Measurements from ENCODE around the gene MRRF.
A peak's percentile ranks its signal among the peaks of the same experiment; 100 is the strongest.

MRRF gene

DNA sequence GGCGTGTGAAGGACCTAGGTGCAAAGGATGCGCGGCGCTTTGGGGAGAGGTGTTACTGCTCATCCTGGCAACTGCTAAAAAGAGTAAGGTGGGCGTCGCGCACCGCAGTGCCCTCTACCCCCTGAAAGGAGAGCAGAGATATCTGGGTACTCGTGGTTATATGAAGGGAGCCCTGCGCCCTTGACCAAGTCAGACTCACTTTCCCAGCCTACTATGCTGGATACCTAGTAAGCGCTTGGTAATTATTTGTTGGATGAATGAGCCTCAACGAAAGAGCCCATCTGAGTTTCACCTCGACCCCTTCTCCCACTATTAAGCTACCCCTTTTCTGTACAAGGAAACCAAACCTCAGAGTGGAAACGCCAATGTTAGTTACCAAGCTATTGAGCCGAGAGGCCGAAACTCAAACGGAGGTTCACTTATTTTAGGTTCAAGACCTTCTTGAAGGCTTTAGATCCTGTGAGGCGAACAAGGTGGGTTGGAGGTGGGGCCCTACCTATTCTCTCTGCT is 44.0 kb upstream of the MRRF start:
- Histone ChIP-seq H3K4me1 (ENCODE audit: control insufficient read depth, insufficient read depth, low read length, poor library complexity, severe bottlenecking) (peaks cover 14% of the 10 kb centered on the region), H3K27ac (ENCODE audit: low read depth, low read length, severe bottlenecking) (no peak overlapping the region), H3K4me3 (ENCODE audit: extremely low read depth, insufficient read depth, low read length, poor library complexity, severe bottlenecking) (no peak overlapping the region), H3K36me3 (ENCODE audit: control insufficient read depth, insufficient read depth, low read length) (no peaks in the 10 kb centered on the region), H3K9me3 (ENCODE audit: control insufficient read depth, low read length) (no peaks in the 10 kb centered on the region)
- 5 to 7% methylated on average over 10 to 15 of the region's 18 CpGs for WGBS, 2 experiments (ENCODE audit: insufficient coverage in 2 of 2)

- Histone ChIP-seq H3K36me3 (ENCODE audit: control insufficient read depth, insufficient read depth, low read length) (no peaks in the 10 kb centered on the region), H3K4me3 (ENCODE audit: extremely low read depth, insufficient read depth, low read length, poor library complexity, severe bottlenecking) (no peak overlapping the region), H3K9me3 (ENCODE audit: control insufficient read depth, low read length) (no peaks in the 10 kb centered on the region), H3K27ac (ENCODE audit: low read depth, low read length, severe bottlenecking) (no peak overlapping the region), H3K4me1 (ENCODE audit: control insufficient read depth, insufficient read depth, low read length, poor library complexity, severe bottlenecking) (peaks cover 14% of the 10 kb centered on the region)
- WGBS, 2 experiments (ENCODE audit: insufficient coverage in 2 of 2), result 0 to 23% methylated on average over 6 to 9 of the region's 27 CpGs
These were observed 43.4 kb upstream of the MRRF start for GRCh38 chr9:122221183-122221811.

DNA sequence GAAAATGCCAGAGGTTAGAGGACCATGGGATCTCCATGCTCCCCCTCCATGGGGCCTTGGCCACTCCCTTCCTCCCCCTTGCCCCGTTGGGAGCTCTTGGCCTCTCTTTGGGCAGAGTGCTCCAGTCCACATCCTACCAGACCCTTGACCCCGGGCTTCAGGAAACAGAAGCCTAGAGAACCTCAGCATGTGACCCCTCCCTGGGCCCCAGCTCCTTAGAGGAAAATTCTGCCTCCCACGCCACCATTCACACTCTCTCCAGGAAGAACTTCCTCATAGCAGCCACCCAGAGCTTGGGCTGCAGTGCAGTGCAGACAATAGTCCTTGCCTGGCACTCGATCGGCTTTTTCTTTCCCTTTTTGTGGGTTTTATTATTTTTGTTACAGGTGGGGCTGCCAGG is 41.9 kb upstream of the MRRF start:
- peaks cover 14% of the 10 kb centered on the region for H3K4me1 ChIP-seq (ENCODE audit: control insufficient read depth, insufficient read depth, low read length, poor library complexity, severe bottlenecking)
- 27 to 31% methylated on average over 3 to 4 of the region's 5 CpGs for WGBS, 2 experiments (ENCODE audit: insufficient coverage in 2 of 2)
- H3K36me3 ChIP-seq (ENCODE audit: control insufficient read depth, insufficient read depth, low read length), result no peaks in the 10 kb centered on the region
- no peaks in the 10 kb centered on the region for H3K9me3 ChIP-seq (ENCODE audit: control insufficient read depth, low read length)
- H3K27ac ChIP-seq (ENCODE audit: low read depth, low read length, severe bottlenecking), result no peak overlapping the region
- no peak overlapping the region for H3K4me3 ChIP-seq (ENCODE audit: extremely low read depth, insufficient read depth, low read length, poor library complexity, severe bottlenecking)

DNA sequence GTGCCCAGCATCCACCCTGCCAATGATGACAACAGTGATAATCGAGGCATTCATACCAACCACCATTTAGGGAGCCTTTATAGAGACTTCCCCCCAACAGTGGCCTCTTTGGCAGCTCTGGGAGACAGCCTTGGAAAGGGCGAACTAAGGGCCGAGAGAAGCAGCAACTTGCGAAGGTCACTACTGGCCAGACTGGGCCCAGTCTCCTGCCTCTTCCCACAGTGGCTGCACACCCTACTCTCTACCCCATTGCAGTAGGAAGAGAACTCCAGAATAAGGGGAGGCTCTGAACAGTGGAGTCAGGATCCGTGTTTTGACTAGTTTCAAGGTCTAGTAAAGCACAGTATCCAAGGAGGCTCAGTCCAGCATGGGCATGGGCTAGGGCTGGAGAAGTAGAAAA is 41.2 kb upstream of the MRRF start:
- H3K27ac ChIP-seq (ENCODE audit: low read depth, low read length, severe bottlenecking), result no peak overlapping the region
- no peaks in the 10 kb centered on the region for H3K9me3 ChIP-seq (ENCODE audit: control insufficient read depth, low read length)
- H3K4me1 ChIP-seq (ENCODE audit: control insufficient read depth, insufficient read depth, low read length, poor library complexity, severe bottlenecking), result peaks cover 14% of the 10 kb centered on the region
- 79 to 82% methylated on average over 2 to 5 of the region's 5 CpGs for WGBS, 2 experiments (ENCODE audit: insufficient coverage in 2 of 2)
- H3K36me3 ChIP-seq (ENCODE audit: control insufficient read depth, insufficient read depth, low read length), result no peaks in the 10 kb centered on the region
- H3K4me3 ChIP-seq (ENCODE audit: extremely low read depth, insufficient read depth, low read length, poor library complexity, severe bottlenecking), result no peak overlapping the region

DNA sequence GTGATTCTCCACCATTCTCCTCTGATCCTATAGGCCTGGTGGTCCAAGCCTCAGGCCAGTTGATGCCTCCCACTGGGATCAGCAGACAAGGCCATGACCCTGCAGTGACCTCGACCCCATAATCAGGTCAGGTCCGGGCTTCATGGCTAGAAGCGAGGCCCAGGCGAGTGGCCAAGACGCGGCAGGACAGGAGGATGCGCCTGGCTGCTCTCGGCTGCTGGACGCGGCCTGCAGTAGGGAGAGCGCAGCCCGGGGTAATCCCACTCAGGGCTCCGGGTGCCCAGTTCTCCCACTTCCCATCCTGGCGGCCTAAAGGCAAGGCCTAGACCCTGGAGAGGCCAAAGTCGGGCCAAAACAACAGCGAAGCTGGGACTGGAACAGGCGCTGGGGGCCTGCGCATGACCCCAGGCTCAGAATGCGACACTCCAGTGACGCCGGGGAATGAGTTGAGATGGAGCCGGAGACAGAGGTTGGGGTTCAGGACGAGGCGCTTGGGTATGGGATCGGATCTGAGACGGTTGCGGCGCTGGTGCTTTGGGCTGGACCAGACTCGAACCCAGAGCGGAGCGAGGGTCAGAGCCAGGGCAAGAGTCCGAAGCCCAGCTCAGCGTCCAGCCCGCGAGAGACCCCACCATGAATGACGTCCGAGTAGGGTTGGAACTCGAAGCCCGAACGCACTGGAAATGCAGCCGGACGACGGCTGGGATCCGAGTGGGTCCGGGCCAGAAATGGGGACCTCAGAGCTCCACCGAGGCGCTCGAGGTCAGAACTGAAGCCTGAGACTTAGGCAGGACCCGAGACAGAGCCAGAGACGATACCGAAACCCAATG is 39.2 kb upstream of the MRRF start:
- Histone ChIP-seq H3K9me3 (ENCODE audit: control insufficient read depth, low read length) (no peaks in the 10 kb centered on the region), H3K4me1 (ENCODE audit: control insufficient read depth, insufficient read depth, low read length, poor library complexity, severe bottlenecking) (no peaks in the 10 kb centered on the region), H3K27ac (ENCODE audit: low read depth, low read length, severe bottlenecking) (no peak overlapping the region), H3K4me3 (ENCODE audit: extremely low read depth, insufficient read depth, low read length, poor library complexity, severe bottlenecking) (no peak overlapping the region), H3K36me3 (ENCODE audit: control insufficient read depth, insufficient read depth, low read length) (no peaks in the 10 kb centered on the region)
- 93 to 96% methylated on average over 50 to 51 of the region's 51 CpGs for WGBS, 2 experiments (ENCODE audit: insufficient coverage in 2 of 2)

GRCh38 chr9:122226142-122226757 is 38.4 kb upstream of the MRRF start:
- Histone ChIP-seq H3K27ac (ENCODE audit: low read depth, low read length, severe bottlenecking) (no peak overlapping the region), H3K9me3 (ENCODE audit: control insufficient read depth, low read length) (no peaks in the 10 kb centered on the region), H3K4me1 (ENCODE audit: control insufficient read depth, insufficient read depth, low read length, poor library complexity, severe bottlenecking) (no peaks in the 10 kb centered on the region), H3K36me3 (ENCODE audit: control insufficient read depth, insufficient read depth, low read length) (no peaks in the 10 kb centered on the region), H3K4me3 (ENCODE audit: extremely low read depth, insufficient read depth, low read length, poor library complexity, severe bottlenecking) (no peak overlapping the region)
- 65 to 69% methylated on average over 46 to 51 of the region's 51 CpGs for WGBS, 2 experiments (ENCODE audit: insufficient coverage in 2 of 2)

DNA sequence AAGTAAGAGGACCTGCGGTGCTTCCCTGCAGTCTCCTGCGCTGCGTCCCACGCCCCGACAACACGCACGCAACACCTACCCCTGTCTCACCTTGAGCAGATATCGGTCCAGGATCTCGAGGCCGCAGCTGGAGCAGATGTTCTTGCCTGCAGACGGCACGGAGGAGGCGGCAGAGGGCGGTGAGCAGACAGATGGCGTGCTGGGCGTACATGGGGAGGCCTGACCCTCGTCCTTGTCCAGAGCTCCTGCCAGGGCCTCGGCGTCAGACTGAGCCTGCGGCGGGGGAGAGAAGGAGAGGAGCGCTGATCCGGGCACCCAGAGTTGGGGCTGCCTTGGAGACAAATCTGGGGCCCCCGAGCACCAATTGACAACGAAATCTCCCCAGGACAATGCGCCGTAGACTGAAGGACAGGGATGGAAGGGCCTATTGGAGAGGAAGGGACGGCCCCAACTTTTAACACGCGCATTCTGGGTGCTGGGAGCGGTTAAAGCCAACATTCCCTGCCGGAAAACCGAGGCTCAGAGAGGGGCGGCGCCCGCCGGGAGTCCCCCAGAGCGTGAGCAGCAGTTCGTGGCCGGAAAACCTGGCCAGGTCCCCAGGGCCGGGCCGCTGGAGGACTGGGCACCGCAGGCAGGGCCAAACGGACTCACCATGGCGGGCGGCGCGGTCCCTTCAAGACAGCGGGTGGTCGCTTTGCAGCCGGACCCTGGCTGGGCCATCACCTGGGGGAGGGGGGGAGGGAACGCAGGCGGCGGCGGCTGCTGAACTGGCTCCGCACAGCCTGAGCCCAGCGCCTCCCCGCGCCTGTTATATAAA is 37.7 kb upstream of the MRRF start:
- Histone ChIP-seq H3K36me3 (ENCODE audit: control insufficient read depth, insufficient read depth, low read length) (no peaks in the 10 kb centered on the region), H3K4me1 (ENCODE audit: control insufficient read depth, insufficient read depth, low read length, poor library complexity, severe bottlenecking) (no peaks in the 10 kb centered on the region), H3K4me3 (ENCODE audit: extremely low read depth, insufficient read depth, low read length, poor library complexity, severe bottlenecking) (no peak overlapping the region), H3K27ac (ENCODE audit: low read depth, low read length, severe bottlenecking) (no peak overlapping the region), H3K9me3 (ENCODE audit: control insufficient read depth, low read length) (no peaks in the 10 kb centered on the region)
- 10 to 14% methylated on average over 45 of the region's 59 CpGs for WGBS, 2 experiments (ENCODE audit: insufficient coverage in 2 of 2)

DNA sequence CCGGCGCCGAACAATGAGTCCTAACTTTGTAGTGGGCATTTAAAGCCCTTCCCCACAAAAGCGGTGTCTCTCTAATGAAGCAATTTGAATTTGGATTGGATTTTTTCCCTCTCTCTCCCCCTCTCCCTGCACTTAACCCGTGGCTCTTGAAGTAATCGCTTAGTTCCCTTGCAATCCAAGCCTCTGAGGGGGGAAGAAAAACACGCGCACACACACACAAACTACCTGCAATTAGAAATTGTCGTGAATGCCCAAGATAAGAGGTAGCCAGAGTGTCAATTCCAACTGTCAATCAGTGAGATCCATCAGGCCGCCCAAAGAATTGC is 37.1 kb upstream of the MRRF start:
- Histone ChIP-seq H3K9me3 (ENCODE audit: control insufficient read depth, low read length) (no peaks in the 10 kb centered on the region), H3K4me1 (ENCODE audit: control insufficient read depth, insufficient read depth, low read length, poor library complexity, severe bottlenecking) (no peaks in the 10 kb centered on the region), H3K27ac (ENCODE audit: low read depth, low read length, severe bottlenecking) (no peak overlapping the region), H3K4me3 (ENCODE audit: extremely low read depth, insufficient read depth, low read length, poor library complexity, severe bottlenecking) (no peak overlapping the region), H3K36me3 (ENCODE audit: control insufficient read depth, insufficient read depth, low read length) (no peaks in the 10 kb centered on the region)
- 0% methylated on average over 1 of the region's 10 CpGs; no CpG with 5 or more reads in 1 of the 2 experiments for WGBS, 2 experiments (ENCODE audit: insufficient coverage in 2 of 2)

DNA sequence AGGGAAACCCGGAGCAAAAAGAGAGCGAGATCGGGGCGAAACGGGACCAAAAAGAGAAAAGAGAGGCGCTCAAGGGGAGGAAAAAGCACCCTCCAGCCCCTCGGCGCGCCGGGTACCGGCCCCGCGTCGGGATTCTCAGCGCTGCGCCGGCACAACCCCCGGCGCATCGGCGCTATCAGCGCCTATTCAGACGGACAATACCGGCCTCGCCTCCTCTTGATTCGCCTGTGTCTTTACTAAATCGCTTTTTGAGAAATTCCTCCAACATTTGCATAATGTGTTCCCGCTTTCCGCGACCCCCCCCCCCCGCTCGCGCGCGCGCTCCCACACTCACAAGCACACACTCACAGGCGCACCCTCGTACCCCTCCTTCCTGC is 36.5 kb upstream of the MRRF start:
- WGBS, 2 experiments (ENCODE audit: insufficient coverage in 2 of 2), result 0% methylated on average over 26 to 35 of the region's 38 CpGs
- Histone ChIP-seq H3K4me3 (ENCODE audit: extremely low read depth, insufficient read depth, low read length, poor library complexity, severe bottlenecking) (peak overlapping the region; percentile 41), H3K9me3 (ENCODE audit: control insufficient read depth, low read length) (no peaks in the 10 kb centered on the region), H3K27ac (ENCODE audit: low read depth, low read length, severe bottlenecking) (no peak overlapping the region), H3K36me3 (ENCODE audit: control insufficient read depth, insufficient read depth, low read length) (no peaks in the 10 kb centered on the region), H3K4me1 (ENCODE audit: control insufficient read depth, insufficient read depth, low read length, poor library complexity, severe bottlenecking) (peaks cover 3% of the 10 kb centered on the region)
